Measurements from ENCODE around the gene NRXN3. TPM values are rescaled to one million over a fixed set of nuclear protein-coding genes. Genes with fewer than 3 reads are reported as not detected.

Gene NRXN3
- total RNA-seq, 1 experiment from 2014 or later: not detected

GRCh38 chr14:79629411-79630287, 1459.5 kb downstream of the NRXN3 start:
- Mint-ChIP-seq H3K27me3 (ENCODE audit: unreplicated experiment) (no peaks in the 10 kb centered on the region), H3K4me3 (ENCODE audit: low read depth, unreplicated experiment) (no peak overlapping the region), H3K9me3 (ENCODE audit: low read depth, unreplicated experiment) (peaks cover 9% of the 10 kb centered on the region), H3K36me3 (ENCODE audit: insufficient read depth, unreplicated experiment) (no peaks in the 10 kb centered on the region), H3K4me1 (ENCODE audit: low read depth, unreplicated experiment) (no peaks in the 10 kb centered on the region), H3K27ac (ENCODE audit: unreplicated experiment) (no peak overlapping the region)
- TF ChIP-seq CTCF (IDR thresholded peaks at IDR 0.05; ENCODE audit: unreplicated experiment): no peak
- intact Hi-C loops (cut with micrococcal nuclease; ENCODE audit: unreplicated experiment): no loop called here
- BruUV-seq (replicated peaks): no TSS peak
- no peak for DNase-seq
- CTCF ChIA-PET: no interaction called here

- H3K36me3 Mint-ChIP-seq (ENCODE audit: insufficient read depth, unreplicated experiment): no peaks in the 10 kb centered on the region
- H3K9me3 Mint-ChIP-seq (ENCODE audit: low read depth, unreplicated experiment): peaks cover 8% of the 10 kb centered on the region
- no peaks in the 10 kb centered on the region for H3K4me1 Mint-ChIP-seq (ENCODE audit: low read depth, unreplicated experiment)
- no TSS peak for BruUV-seq (replicated peaks)
- H3K27ac Mint-ChIP-seq (ENCODE audit: unreplicated experiment): no peak overlapping the region
- intact Hi-C loops (cut with micrococcal nuclease; ENCODE audit: unreplicated experiment): no loop called here
- no peak for TF ChIP-seq CTCF (IDR thresholded peaks at IDR 0.05; ENCODE audit: unreplicated experiment)
- CTCF ChIA-PET: no interaction called here
- no peak for DNase-seq
- no peaks in the 10 kb centered on the region for H3K27me3 Mint-ChIP-seq (ENCODE audit: unreplicated experiment)
- H3K4me3 Mint-ChIP-seq (ENCODE audit: low read depth, unreplicated experiment): no peak overlapping the region
Measured at GRCh38 chr14:79630288-79630960, 1460.3 kb downstream of the NRXN3 start.

GRCh38 chr14:79631276-79631675, 1461.1 kb downstream of the NRXN3 start:
- TF ChIP-seq CTCF (IDR thresholded peaks at IDR 0.05; ENCODE audit: unreplicated experiment): no peak
- Mint-ChIP-seq H3K27ac (ENCODE audit: unreplicated experiment) (no peak overlapping the region), H3K27me3 (ENCODE audit: unreplicated experiment) (no peaks in the 10 kb centered on the region), H3K9me3 (ENCODE audit: low read depth, unreplicated experiment) (peaks cover 6% of the 10 kb centered on the region), H3K4me3 (ENCODE audit: low read depth, unreplicated experiment) (no peak overlapping the region), H3K4me1 (ENCODE audit: low read depth, unreplicated experiment) (no peaks in the 10 kb centered on the region), H3K36me3 (ENCODE audit: insufficient read depth, unreplicated experiment) (no peaks in the 10 kb centered on the region)
- intact Hi-C loops (cut with micrococcal nuclease; ENCODE audit: unreplicated experiment): no loop called here
- no TSS peak for BruUV-seq (replicated peaks)
- no peak for DNase-seq
- CTCF ChIA-PET: no interaction called here

- H3K9me3 Mint-ChIP-seq (ENCODE audit: low read depth, unreplicated experiment): peaks cover 3% of the 10 kb centered on the region
- TF ChIP-seq CTCF (IDR thresholded peaks at IDR 0.05; ENCODE audit: unreplicated experiment): no peak
- no peak for DNase-seq
- no peaks in the 10 kb centered on the region for H3K4me1 Mint-ChIP-seq (ENCODE audit: low read depth, unreplicated experiment)
- no peaks in the 10 kb centered on the region for H3K27me3 Mint-ChIP-seq (ENCODE audit: unreplicated experiment)
- intact Hi-C loops (cut with micrococcal nuclease; ENCODE audit: unreplicated experiment): loop anchor here (1.0 kb wide), 1 partner anchor 11 kb away; no protein-coding TSS in a partner anchor
- H3K4me3 Mint-ChIP-seq (ENCODE audit: low read depth, unreplicated experiment): no peak overlapping the region
- CTCF ChIA-PET: no interaction called here
- no peak overlapping the region for H3K27ac Mint-ChIP-seq (ENCODE audit: unreplicated experiment)
- no peaks in the 10 kb centered on the region for H3K36me3 Mint-ChIP-seq (ENCODE audit: insufficient read depth, unreplicated experiment)
- no TSS peak for BruUV-seq (replicated peaks)
Measured at GRCh38 chr14:79638672-79639266, 1468.6 kb downstream of the NRXN3 start.
